ENCODE data around the gene RRP36. TPM values are rescaled to one million over a fixed set of nuclear protein-coding genes. Genes with fewer than 3 reads are reported as not detected.

Gene RRP36
- total RNA-seq, 1 experiment from 2014 or later, result 62.5 TPM

DNA sequence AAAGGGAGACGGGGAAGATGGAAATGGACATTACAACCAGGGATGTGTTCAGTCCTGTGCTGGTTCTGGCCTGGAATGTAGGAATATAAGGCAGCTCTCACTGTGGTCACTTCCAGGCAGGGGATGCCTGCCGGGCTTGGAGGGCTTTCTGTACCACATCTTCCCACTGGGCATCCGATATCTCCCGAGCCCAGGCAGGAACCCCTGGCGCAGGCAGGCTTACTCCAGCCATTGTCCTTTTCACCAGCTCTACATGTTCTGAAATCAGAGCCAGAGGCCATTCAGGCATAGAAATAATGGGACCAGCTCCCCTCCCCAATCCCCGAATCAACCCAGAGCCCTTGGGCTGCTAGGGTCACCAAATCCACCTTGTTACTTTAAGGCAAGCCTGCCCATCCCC, 9.1 kb upstream of the RRP36 start:
- no peak overlapping the region for H2AFZ ChIP-seq
- H3K9me3 ChIP-seq (ENCODE audit: insufficient read depth, low read depth), result no peaks in the 10 kb centered on the region
- peak overlapping the region; percentile 97 for H3K4me2 ChIP-seq
- no peak for DNase-seq
- H3K9me2 ChIP-seq (ENCODE audit: insufficient read depth), result no peaks in the 10 kb centered on the region
- no TSS peak for BruUV-seq (replicated peaks)
- no peaks in the 10 kb centered on the region for H3K36me3 ChIP-seq (ENCODE audit: low read depth)
- H3K27me3 ChIP-seq (ENCODE audit: insufficient read depth, low read depth), result no peaks in the 10 kb centered on the region
- CTCF ChIA-PET, result no interaction called here
- TF ChIP-seq, protein P1, sequence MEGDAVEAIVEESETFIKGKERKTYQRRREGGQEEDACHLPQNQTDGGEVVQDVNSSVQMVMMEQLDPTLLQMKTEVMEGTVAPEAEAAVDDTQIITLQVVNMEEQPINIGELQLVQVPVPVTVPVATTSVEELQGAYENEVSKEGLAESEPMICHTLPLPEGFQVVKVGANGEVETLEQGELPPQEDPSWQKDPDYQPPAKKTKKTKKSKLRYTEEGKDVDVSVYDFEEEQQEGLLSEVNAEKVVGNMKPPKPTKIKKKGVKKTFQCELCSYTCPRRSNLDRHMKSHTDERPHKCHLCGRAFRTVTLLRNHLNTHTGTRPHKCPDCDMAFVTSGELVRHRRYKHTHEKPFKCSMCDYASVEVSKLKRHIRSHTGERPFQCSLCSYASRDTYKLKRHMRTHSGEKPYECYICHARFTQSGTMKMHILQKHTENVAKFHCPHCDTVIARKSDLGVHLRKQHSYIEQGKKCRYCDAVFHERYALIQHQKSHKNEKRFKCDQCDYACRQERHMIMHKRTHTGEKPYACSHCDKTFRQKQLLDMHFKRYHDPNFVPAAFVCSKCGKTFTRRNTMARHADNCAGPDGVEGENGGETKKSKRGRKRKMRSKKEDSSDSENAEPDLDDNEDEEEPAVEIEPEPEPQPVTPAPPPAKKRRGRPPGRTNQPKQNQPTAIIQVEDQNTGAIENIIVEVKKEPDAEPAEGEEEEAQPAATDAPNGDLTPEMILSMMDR (conservative IDR thresholded peaks at IDR 0.05), result no peak
- no peak for TF ChIP-seq EZH2 (IDR thresholded peaks at IDR 0.05; ENCODE audit: low read depth)
- H3K27ac ChIP-seq, result no peak overlapping the region
- H3K79me2 ChIP-seq (ENCODE audit: low read depth), result peaks cover 42% of the 10 kb centered on the region
- POLR2A ChIA-PET (ENCODE audit: unreplicated experiment), result interaction anchor here (0.5 to 0.7 kb wide), 5 partner anchors 13 to 78 kb away, joined by 3 to 7 read pairs (median 3); no protein-coding TSS in a partner anchor
- H3K4me1 ChIP-seq (replicated peaks; ENCODE audit: insufficient read depth), result peaks cover 18% of the 10 kb centered on the region
- no peaks in the 10 kb centered on the region; the same call in 1 of the 2 replicates for H3F3A ChIP-seq (ENCODE audit: insufficient read depth, low read depth)
- peak overlapping the region; percentile 67; the same call in 1 of the 2 replicates for H3K4me3 ChIP-seq
- H4K20me1 ChIP-seq (ENCODE audit: insufficient read depth), result peaks cover 3% of the 10 kb centered on the region
- intact Hi-C loops (cut with micrococcal nuclease; ENCODE audit: unreplicated experiment), result loop anchor here (5.0 to 10.0 kb wide), 4 partner anchors 45 to 130 kb away; partner anchors contain the start of genes CNPY3, KLC4 and MRPL2

DNA sequence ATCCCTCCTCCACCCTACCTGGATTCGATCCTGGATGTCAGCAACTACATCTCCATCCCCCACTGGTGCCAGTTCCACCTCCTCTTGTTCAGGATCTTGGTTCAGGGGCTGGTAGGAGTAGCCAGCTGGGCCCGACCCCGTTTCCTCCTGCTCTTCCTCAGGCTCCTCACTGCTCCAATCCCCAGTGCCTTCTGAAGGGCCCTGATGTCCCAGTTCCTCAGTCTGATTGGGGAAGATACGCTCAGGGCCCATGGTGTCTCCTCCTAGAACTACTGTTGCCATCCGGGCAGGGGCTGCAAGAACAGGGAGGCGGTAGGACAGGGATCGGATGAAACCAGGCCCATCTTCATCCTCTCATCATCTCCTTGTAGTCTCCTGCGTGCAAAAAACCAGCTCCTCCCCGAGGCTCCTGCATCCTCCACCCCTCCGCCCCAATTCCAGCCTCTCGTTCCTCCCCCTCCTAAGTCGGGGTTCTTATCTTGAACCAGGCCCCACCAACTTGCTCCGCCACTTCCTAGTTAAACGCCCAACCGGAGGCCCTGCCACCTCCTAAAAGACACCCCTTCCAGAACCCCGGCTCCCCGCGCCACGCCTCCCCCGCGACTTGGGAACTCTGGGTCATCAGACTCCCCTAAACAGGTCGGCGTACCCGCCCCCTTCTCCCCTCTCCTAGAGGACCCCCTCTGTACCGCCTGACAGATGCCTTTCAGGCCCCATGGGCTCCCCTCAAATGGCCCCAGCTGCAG, 8.2 kb upstream of the RRP36 start:
- no peak for TF ChIP-seq EZH2 (IDR thresholded peaks at IDR 0.05; ENCODE audit: low read depth)
- TF ChIP-seq, protein P1 (conservative IDR thresholded peaks at IDR 0.05), result no peak
- Histone ChIP-seq H3K79me2 (ENCODE audit: low read depth) (peaks cover 42% of the 10 kb centered on the region), H4K20me1 (ENCODE audit: insufficient read depth) (peaks cover 3% of the 10 kb centered on the region), H3K27ac (peak overlapping the region; percentile 18; the same call in 1 of the 2 replicates), H3K9me2 (ENCODE audit: insufficient read depth) (no peaks in the 10 kb centered on the region), H2AFZ (peak overlapping the region; percentile 94), H3K4me3 (peak overlapping the region; percentile 67), H3K4me2 (peak overlapping the region; percentile 97), H3F3A (ENCODE audit: insufficient read depth, low read depth) (no peaks in the 10 kb centered on the region; the same call in 1 of the 2 replicates), H3K9me3 (ENCODE audit: insufficient read depth, low read depth) (no peaks in the 10 kb centered on the region), H3K27me3 (ENCODE audit: insufficient read depth, low read depth) (no peaks in the 10 kb centered on the region), H3K4me1 (replicated peaks; ENCODE audit: insufficient read depth) (peaks cover 18% of the 10 kb centered on the region), H3K36me3 (ENCODE audit: low read depth) (no peaks in the 10 kb centered on the region)
- intact Hi-C loops (cut with micrococcal nuclease; ENCODE audit: unreplicated experiment), result loop anchor here (5.0 to 10.0 kb wide), 4 partner anchors 44 to 129 kb away; partner anchors contain the start of genes CNPY3, KLC4 and MRPL2
- POLR2A ChIA-PET (ENCODE audit: unreplicated experiment), result interaction anchor here (0.6 to 1.0 kb wide), 7 partner anchors 29 to 1229 kb away, joined by 3 to 16 read pairs (median 4); partner anchors contain the start of genes CNPY3, MRPL2 and PPP2R5D
- TSS peak; percentile 61 for BruUV-seq (replicated peaks)
- CTCF ChIA-PET, result interaction anchor here (0.6 to 0.9 kb wide), 2 partner anchors 62 to 447 kb away, joined by 3 to 4 read pairs; no protein-coding TSS in a partner anchor
- DNase-seq, result peak in 1 of 2 experiments; percentile 55

DNA sequence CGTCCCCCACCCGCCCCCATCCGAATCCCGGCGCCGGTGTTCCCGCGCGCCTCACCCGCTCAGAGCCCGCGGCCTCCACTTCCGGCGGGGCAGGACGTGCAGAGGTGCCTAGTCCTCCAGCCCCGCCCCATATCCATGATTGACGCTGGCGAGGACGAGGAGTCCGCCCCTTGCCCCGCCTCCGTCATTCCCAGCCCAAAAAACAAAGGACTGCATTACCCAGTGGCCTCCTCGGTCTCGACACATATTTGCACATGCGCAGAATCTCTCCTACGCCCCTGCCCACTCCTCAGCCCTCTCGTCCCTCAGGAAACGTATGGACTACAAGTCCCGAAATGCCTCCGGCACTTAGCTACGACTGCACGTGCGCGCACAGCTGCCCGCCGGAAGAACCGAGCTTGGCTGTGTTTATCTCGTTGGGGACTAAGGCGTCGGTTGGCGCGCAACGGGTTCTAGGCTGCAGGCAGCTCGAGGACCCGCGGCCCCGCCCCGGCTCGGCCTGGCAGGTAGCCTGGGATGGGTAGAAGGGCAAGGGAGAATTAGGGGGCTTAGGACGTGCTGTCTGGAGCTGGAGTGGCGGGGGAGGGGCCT, 7.5 kb upstream of the RRP36 start, which contains the start of the genes KLHDC3 and MEA1:
Gene KLHDC3 (plus strand): TSS at position 407 of the 591 bp plus-strand sequence. CDS start 2,944 bp downstream, outside the sequence.
Gene MEA1 (minus strand): TSS at position 104 of the 591 bp plus-strand sequence. CDS start 133 bp downstream, outside the sequence.
- ChIA-PET CTCF (interaction anchor here (0.9 kb wide), 1 partner anchor 61 kb away, joined by 4 read pairs; no protein-coding TSS in a partner anchor), POLR2A (ENCODE audit: unreplicated experiment) (interaction anchor here (0.5 to 1.3 kb wide), 7 partner anchors 10 to 1230 kb away, joined by 3 to 16 read pairs (median 4); partner anchors contain the start of genes CNPY3, KLC4, MRPL2 and PPP2R5D)
- Histone ChIP-seq H3K4me3 (peak within 1 kb of the TSS; percentile 67), H3K27me3 (ENCODE audit: insufficient read depth, low read depth) (no peaks in the 10 kb centered on the region), H3K9me3 (ENCODE audit: insufficient read depth, low read depth) (no peaks in the 10 kb centered on the region), H4K20me1 (ENCODE audit: insufficient read depth) (peaks cover 3% of the 10 kb centered on the region), H2AFZ (peak within 1 kb of the TSS; percentile 94), H3K79me2 (ENCODE audit: low read depth) (peaks cover 42% of the 10 kb centered on the region), H3K4me1 (replicated peaks; ENCODE audit: insufficient read depth) (peaks cover 18% of the 10 kb centered on the region), H3K4me2 (peak within 1 kb of the TSS; percentile 97), H3F3A (ENCODE audit: insufficient read depth, low read depth) (peaks cover 5% of the 10 kb centered on the region; the same call in 1 of the 2 replicates), H3K27ac (peak within 1 kb of the TSS; percentile 18; the same call in 1 of the 2 replicates), H3K9me2 (ENCODE audit: insufficient read depth) (no peaks in the 10 kb centered on the region), H3K36me3 (ENCODE audit: low read depth) (peaks cover 1% of the 10 kb centered on the region; the same call in 1 of the 2 replicates)
- intact Hi-C loops (cut with micrococcal nuclease; ENCODE audit: unreplicated experiment), result loop anchor here (5.0 to 10.0 kb wide), 4 partner anchors 43 to 128 kb away; partner anchors contain the start of genes CNPY3, KLC4 and MRPL2
- BruUV-seq (replicated peaks), result no TSS peak
- TF ChIP-seq, protein P1 (conservative IDR thresholded peaks at IDR 0.05), result no peak
- no peak for TF ChIP-seq EZH2 (IDR thresholded peaks at IDR 0.05; ENCODE audit: low read depth)
- peak; percentile 99 for DNase-seq
